ENCODE results near the gene DIAPH2. TPM values are rescaled to one million over a fixed set of nuclear protein-coding genes. Genes with fewer than 3 reads are reported as not detected.

Gene DIAPH2
- polyA plus RNA-seq, 10 donors = 8.5 to 11.5 (median 10.1) TPM

- peak; percentile 19 to 65 (median 39) for DNase-seq
Observed at GRCh38 chrX:97563531-97564133, 879.0 kb downstream of the DIAPH2 start.

- DNase-seq = no peak
Observed at GRCh38 chrX:97564496-97564895, 879.9 kb downstream of the DIAPH2 start.

GRCh38 chrX:97587171-97587570 lies 902.5 kb downstream of the DIAPH2 start:
- no peak for DNase-seq

- DNase-seq = peak in 1 of 3 donors; percentile 2
Observed at GRCh38 chrX:97594646-97595224, 910.1 kb downstream of the DIAPH2 start.

GRCh38 chrX:97597954-97598353 lies 913.3 kb downstream of the DIAPH2 start:
- DNase-seq = no peak

GRCh38 chrX:97602465-97603258 lies 918.0 kb downstream of the DIAPH2 start:
- DNase-seq = no peak

- peak in 1 of 3 donors; percentile 39 for DNase-seq
Observed at GRCh38 chrX:97605271-97605670, 920.6 kb downstream of the DIAPH2 start.

GRCh38 chrX:97609357-97609756 lies 924.7 kb downstream of the DIAPH2 start:
- no peak for DNase-seq

- no peak for DNase-seq
Observed at GRCh38 chrX:97609938-97610337, 925.3 kb downstream of the DIAPH2 start.

GRCh38 chrX:97616883-97617530 lies 932.4 kb downstream of the DIAPH2 start:
- DNase-seq = peak in 1 of 3 donors; percentile 20

GRCh38 chrX:97619499-97619898 lies 934.9 kb downstream of the DIAPH2 start:
- no peak for DNase-seq

GRCh38 chrX:97622111-97622510 lies 937.5 kb downstream of the DIAPH2 start:
- no peak for DNase-seq

GRCh38 chrX:97628326-97628725 lies 943.7 kb downstream of the DIAPH2 start:
- no peak for DNase-seq

GRCh38 chrX:97628807-97629596 lies 944.4 kb downstream of the DIAPH2 start:
- DNase-seq = no peak

GRCh38 chrX:97629597-97629985 lies 944.9 kb downstream of the DIAPH2 start:
- DNase-seq = no peak

- DNase-seq = no peak
Observed at GRCh38 chrX:97633798-97634197, 949.2 kb downstream of the DIAPH2 start.

GRCh38 chrX:97636473-97637140 lies 952.0 kb downstream of the DIAPH2 start:
- DNase-seq = no peak

GRCh38 chrX:97637289-97637688 lies 952.6 kb downstream of the DIAPH2 start:
- no peak for DNase-seq

GRCh38 chrX:97638621-97639020 lies 954.0 kb downstream of the DIAPH2 start:
- no peak for DNase-seq

GRCh38 chrX:97639526-97639925 lies 954.9 kb downstream of the DIAPH2 start:
- no peak for DNase-seq

Data from muscle of back (tissue), 11 donors.